B cell (primary cell): ENCODE data around the gene FARP2. TPM values are rescaled to one million over a fixed set of nuclear protein-coding genes. Genes with fewer than 3 reads are reported as not detected.

Experiments
- ATAC-seq: fragments of 200-7000 bp; cut with Tn5 transposase; one replicate; pipeline ENCODE4 v1.10.0; 2021; ENCODE audit warnings: low read depth, mild to moderate bottlenecking, moderate number of reproducible peaks, moderate library complexity
- CTCF ChIA-PET: fragments of 350-600 bp; sonication (Branson Sonifier 250); formaldehyde crosslinking; loops from one replicate; lab custom pipeline; 2021; ENCODE audit warnings: antibody characterized with exemption, inconsistent platforms; lab: Charles Lee
- POLR2A ChIA-PET: fragments of 350-600 bp; sonication (Branson Sonifier 250); formaldehyde crosslinking; loops from one replicate; lab custom pipeline; 2021; ENCODE audit warnings: antibody characterized with exemption; lab: Charles Lee
- DNase-seq: peaks from one replicate; pipeline ENCODE4 v3.0.0; 2013
- H2AFZ ChIP-seq: 2 replicates; pipeline ENCODE4 v1.6.1; 2012; ENCODE audit warnings: mild to moderate bottlenecking, low read depth, low read length; ENCODE audit not compliant: insufficient read depth, poor library complexity, severe bottlenecking
- H3K27ac ChIP-seq, 2 donors: 1 replicate in 1 of 2; 2 replicates in 1 of 2; pipeline ENCODE4 v1.5.1; 2012 to 2013; ENCODE audit warnings: low read length in 2 of 2, mild to moderate bottlenecking in 2 of 2, moderate library complexity in 1 of 2
- H3K27me3 ChIP-seq, 4 experiments: fragments of 200-600 bp in 1 of 4; sonication (generic) in 1 of 4; replicated peaks in 1 of 4; 1 replicate in 2 of 4; 2 replicates in 2 of 4; pipeline versions ENCODE4 v1.6.1 to v1.7.0; 2013 to 2016; ENCODE audit warnings: low read length in 3 of 4, mild to moderate bottlenecking in 2 of 4, mixed read lengths in 1 of 4, moderate library complexity in 1 of 4; ENCODE audit not compliant: insufficient read depth in 4 of 4, control insufficient read depth in 3 of 4; ENCODE audit errors: control extremely low read depth in 1 of 4
- H3K36me3 ChIP-seq, 2 experiments: replicated peaks in 1 of 2; 1 replicate in 1 of 2; 2 replicates in 1 of 2; pipeline versions ENCODE4 v1.6.1 to v1.7.1; 2013; ENCODE audit warnings: low read length in 1 of 2; ENCODE audit not compliant: insufficient read depth in 2 of 2, control insufficient read depth in 1 of 2; ENCODE audit errors: control extremely low read depth in 1 of 2, extremely low read depth in 1 of 2
- H3K4me1 ChIP-seq, 2 donors: fragments of 200-600 bp in 1 of 2; sonication (generic) in 1 of 2; 1 replicate in 1 of 2; 2 replicates in 1 of 2; pipeline versions ENCODE4 v1.5.1 to v1.6.1; 2013 to 2017; ENCODE audit warnings: low read length in 2 of 2; ENCODE audit not compliant: control insufficient read depth in 2 of 2, insufficient read depth in 2 of 2
- H3K4me2 ChIP-seq: replicated peaks from 2 replicates; pipeline ENCODE3; 2012; ENCODE audit warnings: mild to moderate bottlenecking, low read depth, low read length; ENCODE audit not compliant: poor library complexity, severe bottlenecking
- H3K4me3 ChIP-seq, 5 experiments: fragments of 200-600 bp in 1 of 5; sonication (generic) in 1 of 5; 1 replicate in 3 of 5; 2 replicates in 2 of 5; pipeline versions ENCODE4 v1.5.1 to v1.7.0; 2011 to 2016; ENCODE audit warnings: low read length in 4 of 5, mild to moderate bottlenecking in 4 of 5, low read depth in 2 of 5, control low read depth in 1 of 5, moderate library complexity in 1 of 5; ENCODE audit not compliant: insufficient read depth in 1 of 5; ENCODE audit errors: control extremely low read depth in 1 of 5, extremely low read depth in 1 of 5
- H3K79me2 ChIP-seq: fragments of 200-600 bp; sonication (generic); one replicate; pipeline ENCODE4 v1.6.0; 2016; ENCODE audit warnings: low read length; ENCODE audit not compliant: control insufficient read depth, insufficient read depth
- H3K9ac ChIP-seq: fragments of 200-600 bp; sonication (generic); 2 replicates; pipeline ENCODE4 v1.6.1; 2017; ENCODE audit warnings: mild to moderate bottlenecking, low read length, moderate library complexity
- H3K9me3 ChIP-seq, 3 donors: one replicate each; pipeline versions ENCODE4 v1.6.1 to v1.7.1; 2013; ENCODE audit warnings: low read length in 2 of 3; ENCODE audit not compliant: control insufficient read depth in 2 of 3, insufficient read depth in 1 of 3; ENCODE audit errors: control extremely low read depth in 1 of 3
- H4K20me1 ChIP-seq: 2 replicates; pipeline ENCODE4 v1.6.0; 2012; ENCODE audit warnings: mild to moderate bottlenecking, low read length; ENCODE audit not compliant: insufficient read depth, control insufficient read depth, poor library complexity, severe bottlenecking
- H3K27ac Mint-ChIP-seq: one replicate; pipeline ENCODE4 v1.8.0; 2021; ENCODE audit warnings: mixed read lengths
- H3K27me3 Mint-ChIP-seq: one replicate; pipeline ENCODE4 v1.8.0; 2021; ENCODE audit warnings: mixed read lengths
- H3K4me1 Mint-ChIP-seq: one replicate; pipeline ENCODE4 v1.8.0; 2021; ENCODE audit warnings: mixed read lengths
- H3K4me3 Mint-ChIP-seq: one replicate; pipeline ENCODE4 v1.8.0; 2021; ENCODE audit warnings: mixed read lengths
- H3K9me3 Mint-ChIP-seq: one replicate; pipeline ENCODE4 v1.8.0; 2022; ENCODE audit warnings: mixed read lengths; ENCODE audit not compliant: insufficient read depth
- CTCF ChIP-seq: fragments of 200-600 bp; IDR thresholded peaks from one replicate; pipeline ENCODE4 v1.8.0; 2022; ENCODE audit warnings: antibody characterized with exemption, mild to moderate bottlenecking
- EZH2 ChIP-seq: IDR thresholded peaks from 2 replicates; pipeline ENCODE4 v1.6.1; 2012; ENCODE audit warnings: borderline replicate concordance, low read depth, mild to moderate bottlenecking, moderate library complexity, low read length; ENCODE audit not compliant: insufficient read depth, poor library complexity, severe bottlenecking
- WGBS: methylation state at CpG from one replicate; pipeline ENCODE4 v1.1.5; 2013; ENCODE audit warnings: missing lambda C conversion rate; ENCODE audit not compliant: insufficient coverage; 5-methylcytosine and 5-hydroxymethylcytosine counted together
- intact Hi-C: fragments of 100-400 bp; cut with micrococcal nuclease; formaldehyde crosslinking; loops from one replicate; pipeline ENCODE4 v1.10.0; 2022
- polyA plus RNA-seq: library from polyadenylated mRNA; depleted of rRNA; stranded (reverse); fragments of >200 nt; gene quantifications from 2 replicates; pipeline ENCODE4 v1.2.3, GENCODE V29; 2012
- total RNA-seq, 2 donors: library from RNA; stranded (reverse); fragments of 120-200 nt in 1 of 2; gene quantifications; 1 replicate in 1 of 2; 2 replicates in 1 of 2; pipeline versions ENCODE4 v1.2.3 to v1.2.4, GENCODE V29; 2013 to 2022

FARP2 gene
- total and polyA plus RNA-seq, 2 donors (not counting 1 experiment from before 2014, with no cell fraction given), result 37.1 to 114 TPM

- no peaks in the 10 kb centered on the region for H3K27me3 ChIP-seq
- CTCF ChIA-PET, result no interaction called here
- H3K27me3 Mint-ChIP-seq, result no peaks in the 10 kb centered on the region
- no peak overlapping the region for H3K4me3 ChIP-seq
- H3K27ac ChIP-seq, result no peak overlapping the region
- H3K4me3 Mint-ChIP-seq, result no peak overlapping the region
- no peaks in the 10 kb centered on the region for H3K9me3 ChIP-seq
- H3K4me1 ChIP-seq, result no peaks in the 10 kb centered on the region
- no peak overlapping the region for H2AFZ ChIP-seq
- H3K9ac ChIP-seq, result no peak overlapping the region
- peaks cover 30% of the 10 kb centered on the region for H3K79me2 ChIP-seq
- H3K36me3 ChIP-seq, result peaks cover 0 to 42% of the 10 kb centered on the region in 2 experiments
- intact Hi-C loops, result no loop called here
- DNase-seq (no peak), ATAC-seq (no peak)
- peaks cover 36% of the 10 kb centered on the region for H4K20me1 ChIP-seq
- POLR2A ChIA-PET, result no interaction called here
- H3K9me3 Mint-ChIP-seq, result no peaks in the 10 kb centered on the region
- H3K4me1 Mint-ChIP-seq, result no peaks in the 10 kb centered on the region
- TF ChIP-seq EZH2 (no peak), CTCF (no peak)
- no peak overlapping the region for H3K4me2 ChIP-seq
- whole genome bisulfite sequencing, result 97% methylated on average over 33 of the region's 36 CpGs
- no peak overlapping the region for H3K27ac Mint-ChIP-seq
Observed at GRCh38 chr2:241498115-241499070, 142.3 kb downstream of the FARP2 start.
